ENCODE data around the gene SCD5.

DNA sequence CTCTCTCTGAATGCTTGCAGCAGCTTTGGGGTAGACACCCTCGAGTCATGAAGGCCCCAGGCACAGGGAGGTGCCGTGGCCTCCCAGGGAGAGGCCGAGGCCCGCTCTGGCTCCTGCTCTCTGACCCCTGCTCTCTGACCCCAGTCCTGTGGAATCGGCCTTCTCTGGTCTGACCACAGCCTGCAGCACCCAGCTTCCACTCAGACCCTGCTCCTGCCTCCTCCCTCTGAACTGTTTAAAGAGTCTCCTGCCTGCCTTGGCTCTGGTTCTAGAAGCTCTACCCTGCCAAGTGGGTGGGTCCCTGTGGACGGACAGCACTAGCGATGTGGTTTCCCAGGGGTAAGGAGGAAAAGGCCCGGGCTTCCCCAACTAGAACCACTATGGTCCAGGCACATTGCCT is 158.6 kb downstream of the SCD5 start:
- TF ChIP-seq CTCF (IDR thresholded peaks at IDR 0.05) (no peak), ZFX (IDR thresholded peaks at IDR 0.05; ENCODE audit: borderline replicate concordance) (no peak)

Measured in 22Rv1 (cell line).